ENCODE results near the gene SNTB2.

GRCh38 chr16:69313469-69313868, 126.5 kb downstream of the SNTB2 start:
- TF ChIP-seq, protein P1, sequence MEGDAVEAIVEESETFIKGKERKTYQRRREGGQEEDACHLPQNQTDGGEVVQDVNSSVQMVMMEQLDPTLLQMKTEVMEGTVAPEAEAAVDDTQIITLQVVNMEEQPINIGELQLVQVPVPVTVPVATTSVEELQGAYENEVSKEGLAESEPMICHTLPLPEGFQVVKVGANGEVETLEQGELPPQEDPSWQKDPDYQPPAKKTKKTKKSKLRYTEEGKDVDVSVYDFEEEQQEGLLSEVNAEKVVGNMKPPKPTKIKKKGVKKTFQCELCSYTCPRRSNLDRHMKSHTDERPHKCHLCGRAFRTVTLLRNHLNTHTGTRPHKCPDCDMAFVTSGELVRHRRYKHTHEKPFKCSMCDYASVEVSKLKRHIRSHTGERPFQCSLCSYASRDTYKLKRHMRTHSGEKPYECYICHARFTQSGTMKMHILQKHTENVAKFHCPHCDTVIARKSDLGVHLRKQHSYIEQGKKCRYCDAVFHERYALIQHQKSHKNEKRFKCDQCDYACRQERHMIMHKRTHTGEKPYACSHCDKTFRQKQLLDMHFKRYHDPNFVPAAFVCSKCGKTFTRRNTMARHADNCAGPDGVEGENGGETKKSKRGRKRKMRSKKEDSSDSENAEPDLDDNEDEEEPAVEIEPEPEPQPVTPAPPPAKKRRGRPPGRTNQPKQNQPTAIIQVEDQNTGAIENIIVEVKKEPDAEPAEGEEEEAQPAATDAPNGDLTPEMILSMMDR (conservative IDR thresholded peaks at IDR 0.05 in 1 of 2, IDR thresholded peaks at IDR 0.05 in 1 of 2; ENCODE audit: low read depth in 1 of 2, low read length in 2 of 2): no peak
- no peak for TF ChIP-seq EZH2 (IDR thresholded peaks at IDR 0.05; ENCODE audit: low read length, missing control alignments)
